BE2C (cell line): ENCODE results near the gene EVL.

Source experiments
- DNase-seq: peaks from one replicate; pipeline ENCODE4 v3.0.0-alpha.2; 2020
- H3K27me3 ChIP-seq: fragments of 250-450 bp; sonication (Bioruptor Pico); 2 replicates; pipeline ENCODE4 v1.5.1; 2020; ENCODE audit warnings: mild to moderate bottlenecking
- H3K36me3 ChIP-seq: fragments of 250-450 bp; sonication (Bioruptor Pico); 2 replicates; pipeline ENCODE4 v1.5.1; 2020; ENCODE audit warnings: mild to moderate bottlenecking
- H3K4me1 ChIP-seq: fragments of 250-450 bp; sonication (Bioruptor Pico); 2 replicates; pipeline ENCODE4 v1.5.1; 2020
- H3K4me3 ChIP-seq: 2 replicates; pipeline ENCODE4 v1.5.1; 2011; ENCODE audit warnings: low read depth, low read length
- H3K9me3 ChIP-seq: fragments of 250-450 bp; sonication (Bioruptor Pico); 2 replicates; pipeline ENCODE4 v1.5.1; 2020
- TF ChIP-seq, protein P1 (sequence below): IDR thresholded peaks from 2 replicates; pipeline ENCODE4 v1.5.1; 2012; ENCODE audit warnings: mild to moderate bottlenecking, low read depth, low read length

EVL gene

DNA sequence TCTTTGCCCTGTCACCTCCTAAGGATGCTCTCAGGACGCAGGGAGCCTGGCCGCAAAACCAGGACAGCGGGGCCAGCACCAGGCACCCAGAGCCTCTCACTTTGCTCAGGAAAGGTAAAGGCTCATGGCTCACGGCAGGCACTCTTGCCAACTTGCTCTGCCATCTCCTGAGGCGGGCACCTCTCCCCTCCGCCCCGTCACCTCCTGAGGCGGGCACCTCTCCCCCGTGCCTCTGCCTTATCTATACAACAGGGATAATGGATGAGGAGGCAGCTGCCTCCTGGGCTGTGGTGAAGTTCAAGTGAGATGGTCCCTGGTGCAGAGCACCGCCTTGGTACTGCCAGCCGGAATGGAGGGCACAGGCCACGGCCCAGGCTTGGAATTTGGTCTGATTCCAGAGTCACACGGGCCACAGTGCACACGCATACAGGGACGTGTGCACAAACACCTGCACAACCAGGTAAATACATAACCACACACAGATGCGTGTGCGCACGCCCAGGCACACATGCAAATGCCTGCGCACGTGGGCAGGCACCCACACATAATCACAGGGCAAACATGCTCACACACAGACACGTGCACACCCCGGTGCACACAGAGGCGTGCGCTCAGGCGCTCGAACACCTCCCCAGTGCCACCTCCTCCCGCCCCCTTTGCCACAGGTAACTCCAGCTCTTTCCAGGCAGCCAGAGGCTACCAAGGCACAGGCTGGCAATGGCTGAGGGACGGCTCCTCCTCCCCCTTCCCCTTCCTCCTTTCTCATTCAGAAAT is 82.7 kb downstream of the EVL start:
- Histone ChIP-seq H3K9me3 (no peaks in the 10 kb centered on the region), H3K27me3 (no peaks in the 10 kb centered on the region), H3K4me3 (no peak overlapping the region), H3K36me3 (peaks cover 13% of the 10 kb centered on the region), H3K4me1 (peaks cover 11% of the 10 kb centered on the region)
- TF ChIP-seq, protein P1, sequence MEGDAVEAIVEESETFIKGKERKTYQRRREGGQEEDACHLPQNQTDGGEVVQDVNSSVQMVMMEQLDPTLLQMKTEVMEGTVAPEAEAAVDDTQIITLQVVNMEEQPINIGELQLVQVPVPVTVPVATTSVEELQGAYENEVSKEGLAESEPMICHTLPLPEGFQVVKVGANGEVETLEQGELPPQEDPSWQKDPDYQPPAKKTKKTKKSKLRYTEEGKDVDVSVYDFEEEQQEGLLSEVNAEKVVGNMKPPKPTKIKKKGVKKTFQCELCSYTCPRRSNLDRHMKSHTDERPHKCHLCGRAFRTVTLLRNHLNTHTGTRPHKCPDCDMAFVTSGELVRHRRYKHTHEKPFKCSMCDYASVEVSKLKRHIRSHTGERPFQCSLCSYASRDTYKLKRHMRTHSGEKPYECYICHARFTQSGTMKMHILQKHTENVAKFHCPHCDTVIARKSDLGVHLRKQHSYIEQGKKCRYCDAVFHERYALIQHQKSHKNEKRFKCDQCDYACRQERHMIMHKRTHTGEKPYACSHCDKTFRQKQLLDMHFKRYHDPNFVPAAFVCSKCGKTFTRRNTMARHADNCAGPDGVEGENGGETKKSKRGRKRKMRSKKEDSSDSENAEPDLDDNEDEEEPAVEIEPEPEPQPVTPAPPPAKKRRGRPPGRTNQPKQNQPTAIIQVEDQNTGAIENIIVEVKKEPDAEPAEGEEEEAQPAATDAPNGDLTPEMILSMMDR = no peak
- no peak for DNase-seq

DNA sequence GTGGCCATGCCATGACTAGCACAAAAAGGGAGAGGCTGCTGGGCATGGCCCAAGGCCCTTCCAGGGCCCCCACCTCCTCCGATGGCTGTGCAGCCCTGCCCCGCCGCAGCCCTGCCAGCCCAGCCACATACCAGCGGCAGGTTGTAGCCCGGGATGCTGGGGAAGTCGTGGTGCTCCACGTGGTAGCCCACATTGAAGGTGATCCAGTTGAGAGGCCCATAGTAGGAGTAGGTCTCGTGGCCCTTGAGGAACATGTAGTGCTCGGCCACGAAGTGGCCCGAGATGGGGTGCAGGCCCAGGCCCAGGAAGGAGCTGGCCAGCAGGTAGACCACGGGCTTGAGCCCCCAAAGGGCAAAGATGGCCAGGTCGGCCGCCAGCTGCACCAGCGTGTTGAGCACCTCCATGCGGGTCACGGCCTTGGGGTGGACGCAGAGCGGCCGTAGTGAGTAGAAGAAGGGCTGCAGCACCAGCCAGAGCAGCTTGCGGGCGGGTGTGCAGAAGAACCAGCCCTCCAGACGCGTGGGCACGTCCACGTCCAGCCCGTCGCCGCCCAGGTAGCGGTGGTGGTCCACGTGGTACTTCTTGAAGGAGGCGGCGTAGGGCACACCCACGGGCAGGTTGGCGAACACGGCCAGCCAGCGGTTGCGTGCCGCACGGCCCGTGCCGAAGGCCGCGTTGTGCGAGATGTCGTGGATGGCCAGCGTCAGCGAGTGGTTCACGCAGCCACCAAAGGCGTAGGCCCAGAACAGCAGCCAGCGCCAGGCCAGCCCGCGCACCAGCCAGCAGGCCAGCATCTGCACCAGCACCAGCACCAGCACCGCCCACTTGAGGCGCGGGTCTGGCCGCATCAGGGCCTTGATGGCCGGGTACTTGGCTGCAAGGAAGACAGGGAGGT is 83.9 kb downstream of the EVL start:
- Histone ChIP-seq H3K36me3 (peaks cover 4% of the 10 kb centered on the region), H3K27me3 (no peaks in the 10 kb centered on the region), H3K9me3 (no peaks in the 10 kb centered on the region), H3K4me1 (no peaks in the 10 kb centered on the region; the same call in 1 of the 2 replicates), H3K4me3 (no peak overlapping the region)
- TF ChIP-seq, protein P1 = no peak
- DNase-seq = no peak

DNA sequence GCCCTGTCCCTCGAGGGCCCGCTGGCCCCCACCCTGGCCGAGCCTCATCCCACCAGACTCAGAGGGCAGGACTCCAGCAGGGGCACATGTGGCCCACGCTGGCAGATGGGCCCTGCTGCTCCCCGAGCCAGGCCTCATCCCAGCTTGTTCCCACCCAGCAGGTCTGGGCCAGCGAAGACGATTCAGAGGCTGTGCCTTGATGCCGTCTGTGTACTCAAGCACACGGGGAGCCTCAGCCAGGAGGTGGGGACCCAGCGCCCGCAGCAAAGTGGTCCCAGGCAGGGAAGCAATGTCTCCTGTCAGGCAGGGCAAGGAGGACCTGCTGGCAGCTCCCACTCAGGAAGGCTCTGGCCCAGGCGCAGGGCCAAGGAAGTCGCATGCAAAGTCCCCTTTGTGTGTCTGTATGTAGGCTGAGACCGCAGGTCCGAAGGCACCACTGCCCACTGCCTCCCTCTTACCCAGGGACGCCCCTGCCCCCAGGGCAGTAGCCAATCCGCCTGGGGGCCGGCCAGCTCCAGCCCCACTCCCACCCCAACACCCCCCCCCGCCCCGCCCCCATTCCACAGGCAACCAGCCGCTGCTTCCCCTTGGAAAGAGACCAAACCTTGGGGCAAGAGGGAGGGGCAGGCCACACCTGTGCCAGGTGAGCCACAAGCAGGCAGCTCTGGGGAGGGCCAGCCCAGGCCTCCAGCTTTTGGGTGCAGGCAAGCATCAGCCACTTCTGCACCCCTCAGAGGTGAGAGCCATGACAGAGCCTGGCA is 84.8 kb downstream of the EVL start:
- DNase-seq = no peak
- TF ChIP-seq, protein P1 = no peak
- no peaks in the 10 kb centered on the region for H3K4me1 ChIP-seq
- no peak overlapping the region for H3K4me3 ChIP-seq
- no peaks in the 10 kb centered on the region for H3K36me3 ChIP-seq
- peaks cover 6% of the 10 kb centered on the region; the same call in 1 of the 2 replicates for H3K9me3 ChIP-seq
- no peaks in the 10 kb centered on the region for H3K27me3 ChIP-seq

DNA sequence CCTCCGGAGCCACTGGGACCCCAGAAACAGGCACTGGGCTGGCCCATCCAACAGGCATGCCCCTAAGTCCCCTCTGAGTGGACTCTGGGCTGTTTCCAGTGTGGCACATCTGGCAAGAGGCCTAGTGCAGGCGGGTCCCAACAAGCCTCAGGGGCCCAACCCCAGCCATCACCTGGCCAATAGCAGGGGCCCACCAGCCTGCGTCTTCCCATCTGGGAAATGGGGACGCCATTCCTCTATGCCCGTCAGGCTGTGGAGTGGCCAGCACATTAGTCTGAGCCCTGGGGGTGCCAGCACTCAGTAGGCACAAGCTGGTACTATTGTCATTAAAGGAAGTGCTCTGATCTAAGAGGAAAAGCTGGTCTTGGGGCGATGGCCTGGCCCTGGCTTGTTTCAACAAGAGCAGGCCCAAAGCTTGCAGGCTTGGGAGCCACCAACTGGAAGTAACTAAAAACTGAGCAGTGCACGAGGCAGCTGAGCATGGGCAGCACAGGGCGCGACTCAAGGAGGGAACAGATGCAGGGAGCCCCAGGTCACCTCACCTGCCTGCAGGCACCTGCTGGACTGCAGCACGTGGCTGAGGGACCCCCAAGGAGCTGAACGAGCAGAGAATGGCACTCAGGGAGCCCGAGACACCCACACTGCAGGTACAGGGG is 85.8 kb downstream of the EVL start:
- Histone ChIP-seq H3K9me3 (peaks cover 6% of the 10 kb centered on the region; the same call in 1 of the 2 replicates), H3K36me3 (no peaks in the 10 kb centered on the region), H3K27me3 (no peaks in the 10 kb centered on the region), H3K4me3 (no peak overlapping the region), H3K4me1 (peaks cover 2% of the 10 kb centered on the region; the same call in 1 of the 2 replicates)
- TF ChIP-seq, protein P1 = no peak
- DNase-seq = no peak

DNA sequence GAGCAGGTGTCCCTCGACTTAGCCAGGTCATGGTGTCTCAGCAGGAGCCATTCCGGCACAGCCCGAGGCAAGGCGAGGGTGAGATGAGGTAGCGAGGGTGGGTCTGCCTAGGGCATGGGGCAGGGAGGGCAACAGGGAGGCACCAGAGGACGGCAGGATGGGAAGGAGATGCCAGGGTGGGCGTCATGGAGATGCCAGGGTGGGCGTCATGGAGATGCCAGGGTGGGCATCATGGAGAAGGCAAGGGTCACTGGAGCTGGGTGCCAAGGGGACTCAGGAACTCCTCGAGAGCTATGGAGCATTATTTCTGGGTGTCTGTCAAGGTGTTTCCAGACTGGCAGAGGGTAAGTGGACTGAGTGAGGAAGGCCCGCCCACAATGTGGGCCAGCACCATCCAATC is 86.9 kb downstream of the EVL start:
- TF ChIP-seq, protein P1 = no peak

More for the DNA sequence above, 86.9 kb downstream of the EVL start:
- Histone ChIP-seq H3K27me3 (no peaks in the 10 kb centered on the region), H3K4me1 (peaks cover 6% of the 10 kb centered on the region), H3K4me3 (no peak overlapping the region), H3K36me3 (no peaks in the 10 kb centered on the region), H3K9me3 (peaks cover 6% of the 10 kb centered on the region; the same call in 1 of the 2 replicates)
- no peak for DNase-seq
